Pancreas (tissue), 10 donors: ENCODE measurements around the gene KRT15. TPM values are rescaled to one million over a fixed set of nuclear protein-coding genes. Genes with fewer than 3 reads are reported as not detected.

Experiments
- ATAC-seq, 4 donors: fragments of 200-7000 bp; cut with Tn5 transposase; one replicate each; pipeline versions ENCODE4 v1.8.0 to v1.9.1; 2020; ENCODE audit warnings: mild to moderate bottlenecking in 4 of 4, moderate library complexity in 4 of 4
- DNase-seq, 6 donors: peaks; one replicate each; pipeline ENCODE4 v3.0.0-alpha.2; 2020
- FAIRE-seq: peaks from 2 replicates; lab custom pipeline; 2012; peaks lifted over from hg19 to GRCh38; lab: Jason Lieb, UNC
- H3K27ac ChIP-seq, 4 donors: fragments of 200-600 bp; sonication (generic); 1 replicate in 3 of 4; 2 replicates in 1 of 4; pipeline versions ENCODE4 v1.5.0 to v1.8.0; 2020
- H3K27me3 ChIP-seq, 4 donors: fragments of 200-600 bp; one replicate each; pipeline ENCODE4 v1.8.0; 2021
- H3K36me3 ChIP-seq, 3 donors: fragments of 200-600 bp; sonication (generic) in 1 of 3; one replicate each; pipeline versions ENCODE4 v1.5.0 to v1.8.0; 2020 to 2021
- H3K4me1 ChIP-seq, 3 donors: fragments of 200-600 bp; one replicate each; pipeline ENCODE4 v1.8.0; 2021
- H3K4me3 ChIP-seq, 4 donors: fragments of 200-600 bp; sonication (generic) in 2 of 4; one replicate each; pipeline versions ENCODE4 v1.5.0 to v1.8.0; 2020 to 2021
- H3K9me3 ChIP-seq, 4 donors: fragments of 200-600 bp; one replicate each; pipeline ENCODE4 v1.8.0; 2021
- WGBS, 2 donors: extraction: QIAGEN DNeasy Blood & Tissue Kit; methylation state at CpG; one replicate each; pipeline ENCODE4 v1.1.7; 2013; 5-methylcytosine and 5-hydroxymethylcytosine counted together
- intact Hi-C, 3 donors: fragments of 100-400 bp; cut with DNase I; formaldehyde crosslinking; loops; one replicate each; pipeline versions ENCODE4 v1.11.1 to v1.14.2; 2022
- polyA plus RNA-seq, 2 donors: library from polyadenylated mRNA; stranded (reverse); fragments of 200-250 nt; gene quantifications; one replicate each; pipeline ENCODE4 v1.2.3, GENCODE V29; 2013
- total RNA-seq, 6 donors: library from RNA; stranded (reverse); fragmentation: NEBNext Ultra II Directional in 4 of 6; extraction: Animal tissue kit (Norgen Biotek cat#: 25700) in 4 of 6; gene quantifications; one replicate each; pipeline versions ENCODE4 v1.2.1 to v1.2.4, GENCODE V29; 2021 to 2023
- TF ChIP-seq, protein P1 (sequence below), 4 donors: fragments of 200-600 bp; sonication (generic) in 3 of 4; IDR thresholded peaks; one replicate each; pipeline versions ENCODE4 v1.5.0 to v1.8.0; 2021; ENCODE audit warnings: antibody characterized with exemption in 4 of 4
- donor health status: healthy with polysubstance abuse.
- donor health status: DM: no; HTN: no; CAD: no; lungs with moderate emphysema.
- donor health status: DM: no; HTN: no; CAD: no.
- donor health status: control.
- donor health status: control.
- donor health status: Bipolar disorder and iron deficiency.
- donor health status: DM: yes; HTN: yes; CAD: no.
- donor health status: DM: no; HTN: no; CAD: no.
- donor health status: DM: no; HTN: no; CAD: no.
- donor health status: DM: yes; HTN: yes; CAD: no.

Gene KRT15
- total and polyA plus RNA-seq, 8 donors: 0.20 to 1.4 (median 0.78) TPM

DNA sequence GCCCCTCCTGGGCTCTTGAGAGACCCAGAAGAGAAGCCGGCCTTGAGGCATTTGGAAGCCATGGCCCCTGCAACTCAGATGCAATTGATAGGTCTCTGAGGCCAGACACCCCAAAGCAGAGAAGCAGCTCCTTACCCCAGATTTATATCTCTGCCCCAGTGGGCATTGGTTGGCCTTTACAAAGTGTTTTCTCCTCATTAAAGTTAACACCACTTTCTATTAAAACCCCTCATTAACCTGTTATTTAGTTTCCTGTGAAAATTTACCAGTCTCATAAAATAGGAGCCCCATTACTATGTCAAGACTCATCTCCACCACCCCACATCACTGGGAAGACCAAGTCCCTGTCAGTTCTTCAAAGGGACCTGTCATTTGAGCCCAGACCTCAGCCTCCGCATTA lies 37.7 kb downstream of the KRT15 start, which contains the start of gene KRT35:
TSS of gene KRT35 (minus strand) at position 116 of the 400 bp plus-strand sequence. CDS start at position 62, 54 bp downstream.
- no peaks in the 10 kb centered on the region for H3K27me3 ChIP-seq
- ATAC-seq (no peak), DNase-seq (no peak), FAIRE-seq (no peak)
- no peaks in the 10 kb centered on the region for H3K9me3 ChIP-seq
- TF ChIP-seq, protein P1, sequence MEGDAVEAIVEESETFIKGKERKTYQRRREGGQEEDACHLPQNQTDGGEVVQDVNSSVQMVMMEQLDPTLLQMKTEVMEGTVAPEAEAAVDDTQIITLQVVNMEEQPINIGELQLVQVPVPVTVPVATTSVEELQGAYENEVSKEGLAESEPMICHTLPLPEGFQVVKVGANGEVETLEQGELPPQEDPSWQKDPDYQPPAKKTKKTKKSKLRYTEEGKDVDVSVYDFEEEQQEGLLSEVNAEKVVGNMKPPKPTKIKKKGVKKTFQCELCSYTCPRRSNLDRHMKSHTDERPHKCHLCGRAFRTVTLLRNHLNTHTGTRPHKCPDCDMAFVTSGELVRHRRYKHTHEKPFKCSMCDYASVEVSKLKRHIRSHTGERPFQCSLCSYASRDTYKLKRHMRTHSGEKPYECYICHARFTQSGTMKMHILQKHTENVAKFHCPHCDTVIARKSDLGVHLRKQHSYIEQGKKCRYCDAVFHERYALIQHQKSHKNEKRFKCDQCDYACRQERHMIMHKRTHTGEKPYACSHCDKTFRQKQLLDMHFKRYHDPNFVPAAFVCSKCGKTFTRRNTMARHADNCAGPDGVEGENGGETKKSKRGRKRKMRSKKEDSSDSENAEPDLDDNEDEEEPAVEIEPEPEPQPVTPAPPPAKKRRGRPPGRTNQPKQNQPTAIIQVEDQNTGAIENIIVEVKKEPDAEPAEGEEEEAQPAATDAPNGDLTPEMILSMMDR (IDR thresholded peaks at IDR 0.05): no peak
- no peak within 1 kb of the TSS for H3K4me3 ChIP-seq
- 89 to 90% methylated on average over 2 of the region's 2 CpGs for WGBS, 2 donors
- H3K4me1 ChIP-seq: no peaks in the 10 kb centered on the region
- H3K27ac ChIP-seq: no peak within 1 kb of the TSS
- no peaks in the 10 kb centered on the region for H3K36me3 ChIP-seq
- intact Hi-C loops: no loop called here

- DNase-seq: no peak
- TF ChIP-seq, protein P1 (IDR thresholded peaks at IDR 0.05): no peak
- FAIRE-seq: no peak
- WGBS, 2 donors: 86 to 94% methylated on average over 10 of the region's 10 CpGs
- Histone ChIP-seq H3K27ac (no peak overlapping the region), H3K4me3 (no peak overlapping the region), H3K27me3 (no peaks in the 10 kb centered on the region), H3K4me1 (no peaks in the 10 kb centered on the region), H3K9me3 (no peaks in the 10 kb centered on the region), H3K36me3 (no peaks in the 10 kb centered on the region)
- intact Hi-C loops: no loop called here
- ATAC-seq: no peak
These were observed 38.1 kb downstream of the KRT15 start for GRCh38 chr17:41480581-41480980.

DNA sequence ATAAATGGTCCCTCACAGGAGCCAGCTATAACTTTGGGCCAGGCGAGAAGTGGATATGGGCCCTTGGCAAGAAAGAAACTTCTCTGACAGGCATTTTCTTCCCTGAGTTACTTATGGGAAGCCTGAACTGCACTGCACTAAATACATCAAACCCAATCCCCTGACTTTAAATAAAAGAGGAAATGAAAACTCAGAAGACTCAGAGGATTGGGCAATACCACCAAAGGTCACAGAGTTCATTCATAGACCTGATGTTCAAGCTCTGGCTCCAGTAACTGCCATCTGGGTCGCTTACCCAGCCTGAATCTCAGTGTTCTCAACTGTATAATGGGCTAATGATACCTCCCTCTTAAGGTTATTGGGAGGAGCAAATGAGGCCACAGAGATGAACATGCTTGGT lies 38.6 kb downstream of the KRT15 start:
- no peaks in the 10 kb centered on the region for H3K27me3 ChIP-seq
- H3K36me3 ChIP-seq: no peaks in the 10 kb centered on the region
- ATAC-seq: no peak
- FAIRE-seq: no peak
- no peaks in the 10 kb centered on the region for H3K4me1 ChIP-seq
- no peaks in the 10 kb centered on the region for H3K9me3 ChIP-seq
- intact Hi-C loops: no loop called here
- 47 to 65% methylated on average over 2 of the region's 2 CpGs for WGBS, 2 donors
- TF ChIP-seq, protein P1 (IDR thresholded peaks at IDR 0.05): no peak
- H3K4me3 ChIP-seq: no peak overlapping the region
- DNase-seq: no peak
- no peak overlapping the region for H3K27ac ChIP-seq

DNA sequence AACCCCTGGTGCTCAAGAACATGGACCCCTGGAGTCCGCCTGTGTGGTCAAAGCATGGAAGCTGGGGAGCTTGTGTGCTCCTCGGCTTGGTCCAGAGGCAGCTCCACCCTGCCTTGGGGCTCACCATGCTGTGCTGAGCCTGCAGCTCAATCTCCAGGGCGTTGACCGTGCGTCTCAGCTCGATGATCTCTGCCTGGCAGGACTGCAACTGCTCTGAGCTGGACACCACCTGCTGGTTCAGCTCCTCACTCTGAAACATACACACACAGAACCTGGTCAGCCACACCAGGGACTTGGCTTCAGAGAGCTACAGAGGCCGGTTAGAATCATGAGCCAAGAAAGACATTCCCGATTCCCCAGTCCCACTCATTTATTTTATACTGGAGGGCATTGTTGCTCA lies 40.5 kb downstream of the KRT15 start:
- no peaks in the 10 kb centered on the region for H3K27me3 ChIP-seq
- WGBS, 2 donors: 76 to 83% methylated on average over 8 of the region's 8 CpGs
- TF ChIP-seq, protein P1 (IDR thresholded peaks at IDR 0.05): no peak
- ATAC-seq (no peak), DNase-seq (no peak), FAIRE-seq (no peak)
- H3K27ac ChIP-seq: no peak overlapping the region
- intact Hi-C loops: no loop called here
- no peaks in the 10 kb centered on the region for H3K9me3 ChIP-seq
- no peak overlapping the region for H3K4me3 ChIP-seq
- H3K36me3 ChIP-seq: no peaks in the 10 kb centered on the region
- H3K4me1 ChIP-seq: no peaks in the 10 kb centered on the region

DNA sequence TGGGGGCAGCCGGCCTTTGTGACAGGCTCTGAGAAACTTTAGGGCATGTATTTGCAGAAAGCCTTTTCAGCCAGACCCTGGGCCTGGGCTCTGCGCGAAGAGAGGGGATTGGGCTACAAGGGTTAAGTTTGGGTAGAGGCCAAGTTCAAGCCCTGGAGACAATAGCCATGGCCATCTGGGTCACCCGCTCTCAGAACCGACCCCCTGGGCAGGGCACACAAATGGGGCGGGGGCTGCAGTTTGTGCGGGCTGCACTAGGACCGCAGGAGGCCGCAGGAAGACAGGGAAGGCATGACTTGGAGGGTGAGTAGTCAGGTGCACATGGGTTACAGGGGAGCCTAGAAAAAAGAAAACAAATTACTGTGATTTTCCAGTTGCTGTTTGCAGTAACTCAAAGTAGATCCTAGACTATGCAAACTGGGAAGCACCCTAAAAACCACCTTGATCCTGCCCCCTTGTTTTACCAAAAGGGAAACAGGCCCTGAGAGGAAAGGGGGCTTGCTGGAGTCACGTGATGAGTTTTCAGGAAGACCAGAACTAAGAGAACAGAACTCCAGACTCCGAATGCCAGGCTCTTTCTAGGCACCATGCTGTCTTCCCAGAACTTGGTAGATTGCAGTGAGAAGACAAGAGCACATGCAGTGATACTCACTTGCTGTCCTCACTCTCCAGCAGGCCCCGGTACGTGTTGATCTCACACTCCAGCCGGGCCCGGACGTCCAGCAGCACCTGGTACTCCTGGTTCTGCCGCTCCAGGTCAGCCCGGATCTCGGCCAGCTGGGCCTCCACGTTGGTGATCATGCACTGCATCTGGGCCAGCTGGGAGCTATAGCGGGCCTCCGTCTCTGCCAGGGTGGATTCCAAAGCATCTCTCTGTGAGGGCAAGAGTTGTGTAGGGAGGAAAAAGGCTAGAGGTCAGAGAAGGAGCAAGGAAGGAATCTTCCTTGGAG lies 41.5 kb downstream of the KRT15 start:
- no peaks in the 10 kb centered on the region for H3K9me3 ChIP-seq
- intact Hi-C loops: no loop called here
- FAIRE-seq: no peak
- DNase-seq: no peak
- no peaks in the 10 kb centered on the region for H3K36me3 ChIP-seq
- no peaks in the 10 kb centered on the region for H3K4me1 ChIP-seq
- TF ChIP-seq, protein P1 (IDR thresholded peaks at IDR 0.05): no peak
- WGBS, 2 donors: 77 to 86% methylated on average over 22 of the region's 22 CpGs
- H3K4me3 ChIP-seq: no peak overlapping the region
- H3K27me3 ChIP-seq: no peaks in the 10 kb centered on the region
- ATAC-seq: no peak
- H3K27ac ChIP-seq: no peak overlapping the region
